D721Med (cell line): ENCODE measurements around the gene MYO15A.

Source experiments
- DNase-seq: peaks from one replicate; pipeline ENCODE4 v3.0.0; 2011; ENCODE audit warnings: low spot score; ENCODE audit not compliant: insufficient read length
- FAIRE-seq: peaks from 2 replicates; lab custom pipeline; 2011; peaks lifted over from hg19 to GRCh38; lab: Jason Lieb, UNC
- CTCF ChIP-seq: IDR thresholded peaks from 2 replicates; pipeline ENCODE4 v1.5.1; 2012; ENCODE audit warnings: mild to moderate bottlenecking, control low read depth; ENCODE audit not compliant: insufficient read depth; ENCODE audit errors: missing control alignments

The MYO15A gene

DNA sequence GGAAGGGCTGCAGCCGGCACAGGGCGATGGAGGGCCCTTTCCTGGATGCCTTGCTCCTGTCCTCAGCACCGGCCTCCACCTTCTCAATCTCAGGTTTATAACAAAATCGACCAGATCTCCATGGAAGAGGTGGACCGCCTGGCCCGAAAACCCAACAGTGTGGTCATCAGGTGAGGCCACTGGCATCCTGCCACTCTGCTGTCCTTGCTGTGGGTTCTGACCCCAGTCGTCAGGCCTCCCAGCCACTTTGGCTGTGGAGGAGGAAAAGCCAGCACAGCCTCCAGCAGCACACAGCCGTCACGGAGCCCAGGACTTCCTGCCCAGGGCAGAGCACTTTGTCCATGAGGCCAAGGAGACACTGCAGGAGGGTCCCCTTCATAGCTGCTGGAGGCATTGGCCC, 6.7 kb upstream of the MYO15A start:
- DNase-seq (no peak), FAIRE-seq (no peak)
- TF ChIP-seq CTCF: no peak

- DNase-seq: no peak
- FAIRE-seq: no peak
- no peak for TF ChIP-seq CTCF
Measured at GRCh38 chr17:18102640-18103039, 5.9 kb upstream of the MYO15A start.

- FAIRE-seq: no peak
- TF ChIP-seq CTCF: no peak
- no peak for DNase-seq
Measured at GRCh38 chr17:18105027-18105426, 3.5 kb upstream of the MYO15A start.

GRCh38 chr17:18105595-18105994, 3.0 kb upstream of the MYO15A start:
- DNase-seq: no peak
- no peak for FAIRE-seq
- TF ChIP-seq CTCF: no peak

DNA sequence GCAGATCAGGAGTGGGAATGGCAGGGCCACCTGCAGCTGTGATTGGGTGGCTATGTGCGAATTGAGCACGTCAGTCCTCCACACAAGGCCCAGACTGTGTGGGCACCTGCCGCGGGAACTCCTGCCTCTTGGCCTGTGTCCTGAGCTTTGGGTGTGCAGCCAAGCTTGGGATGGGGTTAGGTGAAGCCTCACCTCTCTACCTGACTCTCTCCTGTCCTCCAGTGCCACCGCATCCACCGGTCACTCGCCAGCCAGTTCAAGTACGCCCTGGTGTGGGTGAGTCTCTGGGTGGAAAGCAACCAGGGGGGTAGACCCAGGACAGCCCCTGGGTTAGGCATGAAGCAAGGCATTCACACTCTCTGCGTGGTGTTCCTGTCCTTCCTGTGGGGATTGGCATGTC, 2.3 kb upstream of the MYO15A start:
- no peak for TF ChIP-seq CTCF
- DNase-seq: no peak
- FAIRE-seq: no peak

- no peak for DNase-seq
- no peak for FAIRE-seq
Measured at GRCh38 chr17:18107061-18107790, 1.3 kb upstream of the MYO15A start.

More at GRCh38 chr17:18107061-18107790, 1.3 kb upstream of the MYO15A start:
- TF ChIP-seq CTCF: no peak
